K562 (cell line): ENCODE measurements around the gene STAT6. TPM values are rescaled to one million over a fixed set of nuclear protein-coding genes. Genes with fewer than 3 reads are reported as not detected.
A peak's percentile ranks its signal among the peaks of the same experiment; 100 is the strongest.

Experiments
- AFF1 ChIP-seq, 2 experiments: fragments of 450-650 bp; IDR thresholded peaks; 2 replicates each; pipeline ENCODE4 v1.6.1; 2018; ENCODE audit warnings: mild to moderate bottlenecking in 2 of 2, low read depth in 1 of 2; ENCODE audit not compliant: partially characterized antibody in 2 of 2
- BRD9 ChIP-seq: fragments of 450-650 bp; IDR thresholded peaks from 2 replicates; pipeline ENCODE4 v1.6.1; 2018; ENCODE audit warnings: low read depth; ENCODE audit not compliant: partially characterized antibody
- CBFB ChIP-seq: sonication (generic); formaldehyde crosslinking; IDR thresholded peaks from 2 replicates; pipeline ENCODE4 v1.4.0; 2020; ENCODE audit warnings: mild to moderate bottlenecking, missing genetic modification reagents
- FOXJ2 ChIP-seq: fragments of 200-800 bp; sonication (Bioruptor generic); IDR thresholded peaks from 2 replicates; pipeline ENCODE4 v1.6.1; 2016; ENCODE audit warnings: missing genetic modification characterization, missing compliant biosample characterization
- KLF13 ChIP-seq: fragments of 450-650 bp; IDR thresholded peaks from 2 replicates; pipeline ENCODE4 v1.6.1; 2016; ENCODE audit warnings: missing genetic modification characterization, low read depth, mild to moderate bottlenecking, missing compliant biosample characterization, moderate library complexity, borderline replicate concordance
- PHTF2 ChIP-seq: fragments of 250-450 bp; sonication (Bioruptor Pico); IDR thresholded peaks from 2 replicates; pipeline ENCODE4 v1.5.0; 2021; ENCODE audit warnings: mild to moderate bottlenecking
- RBM15 ChIP-seq: fragments of 200-400 bp; formaldehyde crosslinking; IDR thresholded peaks from 2 replicates; pipeline ENCODE4 v1.6.1; 2018; ENCODE audit warnings: mild to moderate bottlenecking, low read length, moderate library complexity; ENCODE audit not compliant: insufficient read depth
- TAF1 ChIP-seq: IDR thresholded peaks from 2 replicates; pipeline ENCODE4 v1.6.1; 2011; ENCODE audit warnings: mild to moderate bottlenecking, low read length, moderate library complexity; ENCODE audit not compliant: insufficient read depth, control insufficient read depth, severe bottlenecking; ENCODE audit errors: extremely low read depth
- TBL1XR1 ChIP-seq, 2 experiments: IDR thresholded peaks; 2 replicates each; pipeline ENCODE4 v1.6.1; 2012; ENCODE audit warnings: improper control_type of control experiment in 2 of 2, low read length in 2 of 2, mild to moderate bottlenecking in 1 of 2
- ZEB2 ChIP-seq: fragments of 450-650 bp; IDR thresholded peaks from 2 replicates; pipeline ENCODE4 v1.6.1; 2016
- ZNF766 ChIP-seq: fragments of 200-800 bp; sonication (Bioruptor generic); conservative IDR thresholded peaks from 2 replicates; pipeline ENCODE4 v1.6.1; 2016; ENCODE audit warnings: missing genetic modification characterization, missing compliant biosample characterization
- polyA plus RNA-seq, 8 experiments: library from polyadenylated mRNA; depleted of rRNA in 4 of 8; stranded (reverse) in 5 of 8; unstranded in 3 of 8; fragments of >200 nt; fragmentation: Nextera tagmentation in 2 of 8; fragmentation: Illumina TruSeq in 1 of 8; extraction: Ambion mirVana in 2 of 8; extraction: Trizol in 1 of 8; gene quantifications; 2 replicates each; pipeline versions ENCODE4 v1.2.1 to v1.2.3, GENCODE V29; 2011 to 2014; ENCODE audit warnings: inconsistent platforms in 1 of 8, missing spikeins in 1 of 8
- total RNA-seq, 7 experiments: library from RNA; depleted of rRNA in 6 of 7; stranded (reverse); fragments of >200 nt in 6 of 7; fragmentation: Illumina TruSeq in 2 of 7; extraction: Trizol in 2 of 7; gene quantifications; 2 replicates each; pipeline versions ENCODE4 v1.2.1 to v1.2.3, GENCODE V29; 2011 to 2021; ENCODE audit warnings: low replicate concordance in 1 of 7
- TF ChIP-seq, protein P1 (sequence below): sonication (generic); formaldehyde crosslinking; IDR thresholded peaks from 2 replicates; pipeline ENCODE4 v1.8.1; 2023; ENCODE audit warnings: mild to moderate bottlenecking, missing genetic modification reagents, moderate library complexity
- TF ChIP-seq, protein P2 (sequence below), 2 experiments: fragments of 450-650 bp in 1 of 2; IDR thresholded peaks; 2 replicates each; pipeline ENCODE4 v1.6.1; 2011 to 2017; ENCODE audit warnings: low read depth in 2 of 2, antibody characterized with exemption in 1 of 2, borderline replicate concordance in 1 of 2, low read length in 1 of 2, mild to moderate bottlenecking in 1 of 2, mixed read lengths in 1 of 2; ENCODE audit not compliant: control insufficient read depth in 1 of 2
- TF ChIP-seq, protein P3 (sequence below): IDR thresholded peaks from 2 replicates; pipeline ENCODE4 v1.6.1; 2016; ENCODE audit warnings: missing genetic modification characterization, missing compliant biosample characterization

The STAT6 gene
- total and polyA plus RNA-seq, 9 of the 15 experiments (the other 6 are each of a cell fraction or from before 2014, with no cell fraction given), result 2.4 to 49.5 (median 26.5) TPM

GRCh38 chr12:57110104-57111030, 795 bp downstream of the STAT6 start (continued):
- TF ChIP-seq AFF1 (IDR thresholded peaks at IDR 0.05; ENCODE audit: low read depth in 1 of 2, partially characterized antibody in 2 of 2) (no peak), PHTF2 (no peak), CBFB (CRISPR knock-in tag) (peak; percentile 66; the same call in 1 of the 2 replicates), TBL1XR1 (IDR thresholded peaks at IDR 0.05; ENCODE audit: low read length in 2 of 2) (no peak), KLF13 (tag) (no peak), RBM15 (no peak), TAF1 (peak; percentile 27), ZNF766 (CRISPR knock-in tag) (0 out of 2 replicates have a peak, but pooled peaks have one; percentile 37), BRD9 (no peak), ZEB2 (no peak), FOXJ2 (tag) (no peak)
- TF ChIP-seq, protein P1, sequence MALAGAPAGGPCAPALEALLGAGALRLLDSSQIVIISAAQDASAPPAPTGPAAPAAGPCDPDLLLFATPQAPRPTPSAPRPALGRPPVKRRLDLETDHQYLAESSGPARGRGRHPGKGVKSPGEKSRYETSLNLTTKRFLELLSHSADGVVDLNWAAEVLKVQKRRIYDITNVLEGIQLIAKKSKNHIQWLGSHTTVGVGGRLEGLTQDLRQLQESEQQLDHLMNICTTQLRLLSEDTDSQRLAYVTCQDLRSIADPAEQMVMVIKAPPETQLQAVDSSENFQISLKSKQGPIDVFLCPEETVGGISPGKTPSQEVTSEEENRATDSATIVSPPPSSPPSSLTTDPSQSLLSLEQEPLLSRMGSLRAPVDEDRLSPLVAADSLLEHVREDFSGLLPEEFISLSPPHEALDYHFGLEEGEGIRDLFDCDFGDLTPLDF (CRISPR knock-in tag), result no peak
- TF ChIP-seq, protein P2, sequence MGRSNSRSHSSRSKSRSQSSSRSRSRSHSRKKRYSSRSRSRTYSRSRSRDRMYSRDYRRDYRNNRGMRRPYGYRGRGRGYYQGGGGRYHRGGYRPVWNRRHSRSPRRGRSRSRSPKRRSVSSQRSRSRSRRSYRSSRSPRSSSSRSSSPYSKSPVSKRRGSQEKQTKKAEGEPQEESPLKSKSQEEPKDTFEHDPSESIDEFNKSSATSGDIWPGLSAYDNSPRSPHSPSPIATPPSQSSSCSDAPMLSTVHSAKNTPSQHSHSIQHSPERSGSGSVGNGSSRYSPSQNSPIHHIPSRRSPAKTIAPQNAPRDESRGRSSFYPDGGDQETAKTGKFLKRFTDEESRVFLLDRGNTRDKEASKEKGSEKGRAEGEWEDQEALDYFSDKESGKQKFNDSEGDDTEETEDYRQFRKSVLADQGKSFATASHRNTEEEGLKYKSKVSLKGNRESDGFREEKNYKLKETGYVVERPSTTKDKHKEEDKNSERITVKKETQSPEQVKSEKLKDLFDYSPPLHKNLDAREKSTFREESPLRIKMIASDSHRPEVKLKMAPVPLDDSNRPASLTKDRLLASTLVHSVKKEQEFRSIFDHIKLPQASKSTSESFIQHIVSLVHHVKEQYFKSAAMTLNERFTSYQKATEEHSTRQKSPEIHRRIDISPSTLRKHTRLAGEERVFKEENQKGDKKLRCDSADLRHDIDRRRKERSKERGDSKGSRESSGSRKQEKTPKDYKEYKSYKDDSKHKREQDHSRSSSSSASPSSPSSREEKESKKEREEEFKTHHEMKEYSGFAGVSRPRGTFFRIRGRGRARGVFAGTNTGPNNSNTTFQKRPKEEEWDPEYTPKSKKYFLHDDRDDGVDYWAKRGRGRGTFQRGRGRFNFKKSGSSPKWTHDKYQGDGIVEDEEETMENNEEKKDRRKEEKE (IDR thresholded peaks at IDR 0.05; ENCODE audit: borderline replicate concordance in 1 of 2, control insufficient read depth in 1 of 2, low read depth in 2 of 2, low read length in 1 of 2), result no peak
- TF ChIP-seq, protein P3, sequence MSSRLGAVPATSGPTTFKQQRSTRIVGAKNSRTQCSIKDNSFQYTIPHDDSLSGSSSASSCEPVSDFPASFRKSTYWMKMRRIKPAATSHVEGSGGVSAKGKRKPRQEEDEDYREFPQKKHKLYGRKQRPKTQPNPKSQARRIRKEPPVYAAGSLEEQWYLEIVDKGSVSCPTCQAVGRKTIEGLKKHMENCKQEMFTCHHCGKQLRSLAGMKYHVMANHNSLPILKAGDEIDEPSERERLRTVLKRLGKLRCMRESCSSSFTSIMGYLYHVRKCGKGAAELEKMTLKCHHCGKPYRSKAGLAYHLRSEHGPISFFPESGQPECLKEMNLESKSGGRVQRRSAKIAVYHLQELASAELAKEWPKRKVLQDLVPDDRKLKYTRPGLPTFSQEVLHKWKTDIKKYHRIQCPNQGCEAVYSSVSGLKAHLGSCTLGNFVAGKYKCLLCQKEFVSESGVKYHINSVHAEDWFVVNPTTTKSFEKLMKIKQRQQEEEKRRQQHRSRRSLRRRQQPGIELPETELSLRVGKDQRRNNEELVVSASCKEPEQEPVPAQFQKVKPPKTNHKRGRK, result no peak
